ENCODE data around the gene MRPL58. TPM values are rescaled to one million over a fixed set of nuclear protein-coding genes. Genes with fewer than 3 reads are reported as not detected.

Gene MRPL58
- total RNA-seq, 1 donor from 2014 or later: 22.2 TPM

GRCh38 chr17:74995847-74996246 lies 16.6 kb upstream of the MRPL58 start:
- Mint-ChIP-seq H3K9me3 (ENCODE audit: unreplicated experiment) (peaks cover 9% of the 10 kb centered on the region), H3K36me3 (ENCODE audit: unreplicated experiment) (no peaks in the 10 kb centered on the region), H3K4me1 (ENCODE audit: low read depth, unreplicated experiment) (peaks cover 4% of the 10 kb centered on the region), H3K4me3 (ENCODE audit: unreplicated experiment) (no peak overlapping the region), H3K27ac (ENCODE audit: unreplicated experiment) (no peak overlapping the region), H3K27me3 (ENCODE audit: unreplicated experiment) (peaks cover 9% of the 10 kb centered on the region)
- no peak for TF ChIP-seq CTCF (IDR thresholded peaks at IDR 0.05; ENCODE audit: partially characterized antibody, unreplicated experiment)
- DNase-seq: no peak

GRCh38 chr17:74998783-74999182 lies 13.7 kb upstream of the MRPL58 start:
- TF ChIP-seq CTCF (IDR thresholded peaks at IDR 0.05; ENCODE audit: partially characterized antibody, unreplicated experiment): no peak
- H3K9me3 Mint-ChIP-seq (ENCODE audit: unreplicated experiment): peaks cover 3% of the 10 kb centered on the region
- no peaks in the 10 kb centered on the region for H3K4me1 Mint-ChIP-seq (ENCODE audit: low read depth, unreplicated experiment)
- DNase-seq: no peak
- H3K27ac Mint-ChIP-seq (ENCODE audit: unreplicated experiment): no peak overlapping the region
- peaks cover 2% of the 10 kb centered on the region for H3K27me3 Mint-ChIP-seq (ENCODE audit: unreplicated experiment)
- H3K4me3 Mint-ChIP-seq (ENCODE audit: unreplicated experiment): no peak overlapping the region
- H3K36me3 Mint-ChIP-seq (ENCODE audit: unreplicated experiment): peaks cover 4% of the 10 kb centered on the region

GRCh38 chr17:74999523-74999922 lies 12.9 kb upstream of the MRPL58 start:
- peaks cover 2% of the 10 kb centered on the region for H3K27me3 Mint-ChIP-seq (ENCODE audit: unreplicated experiment)
- H3K4me1 Mint-ChIP-seq (ENCODE audit: low read depth, unreplicated experiment): no peaks in the 10 kb centered on the region
- H3K27ac Mint-ChIP-seq (ENCODE audit: unreplicated experiment): no peak overlapping the region
- H3K9me3 Mint-ChIP-seq (ENCODE audit: unreplicated experiment): peaks cover 3% of the 10 kb centered on the region
- no peak overlapping the region for H3K4me3 Mint-ChIP-seq (ENCODE audit: unreplicated experiment)
- DNase-seq: no peak
- H3K36me3 Mint-ChIP-seq (ENCODE audit: unreplicated experiment): peaks cover 4% of the 10 kb centered on the region
- no peak for TF ChIP-seq CTCF (IDR thresholded peaks at IDR 0.05; ENCODE audit: partially characterized antibody, unreplicated experiment)

- TF ChIP-seq CTCF (IDR thresholded peaks at IDR 0.05; ENCODE audit: partially characterized antibody, unreplicated experiment): no peak
- H3K27me3 Mint-ChIP-seq (ENCODE audit: unreplicated experiment): peaks cover 2% of the 10 kb centered on the region
- peaks cover 4% of the 10 kb centered on the region for H3K36me3 Mint-ChIP-seq (ENCODE audit: unreplicated experiment)
- H3K4me1 Mint-ChIP-seq (ENCODE audit: low read depth, unreplicated experiment): no peaks in the 10 kb centered on the region
- H3K27ac Mint-ChIP-seq (ENCODE audit: unreplicated experiment): no peak overlapping the region
- H3K9me3 Mint-ChIP-seq (ENCODE audit: unreplicated experiment): peaks cover 9% of the 10 kb centered on the region
- H3K4me3 Mint-ChIP-seq (ENCODE audit: unreplicated experiment): no peak overlapping the region
- DNase-seq: no peak
Observed at GRCh38 chr17:75001915-75002843, 10.3 kb upstream of the MRPL58 start.
